Choroid plexus epithelial cell (primary cell): ENCODE measurements around the gene COL18A1.

Source experiments
- DNase-seq: peaks from one replicate; pipeline ENCODE4 v3.0.0-alpha.2; 2010; ENCODE audit warnings: low read depth
- H3K4me3 ChIP-seq: 2 replicates; pipeline ENCODE4 v1.5.1; 2011; ENCODE audit warnings: low read depth, mild to moderate bottlenecking, control low read depth, low read length, moderate library complexity
- CTCF ChIP-seq: conservative IDR thresholded peaks from 2 replicates; pipeline ENCODE4 v1.5.1; 2011; ENCODE audit warnings: low read depth, mild to moderate bottlenecking, control low read depth, inconsistent platforms, low read length, moderate library complexity

COL18A1 gene

GRCh38 chr21:45431781-45432572 is 27.0 kb downstream of the COL18A1 start:
- TF ChIP-seq CTCF, result no peak
- no peak for DNase-seq
- H3K4me3 ChIP-seq, result no peak overlapping the region

GRCh38 chr21:45432575-45433255 is 27.8 kb downstream of the COL18A1 start:
- peak; percentile 75 for DNase-seq
- no peak overlapping the region for H3K4me3 ChIP-seq
- TF ChIP-seq CTCF, result no peak

- DNase-seq, result no peak
- no peak for TF ChIP-seq CTCF
- no peak overlapping the region for H3K4me3 ChIP-seq
Measured at GRCh38 chr21:45433301-45433700, 28.3 kb downstream of the COL18A1 start.

GRCh38 chr21:45433911-45434644 is 29.1 kb downstream of the COL18A1 start:
- H3K4me3 ChIP-seq, result no peak overlapping the region
- no peak for TF ChIP-seq CTCF
- DNase-seq, result peak; percentile 46

- H3K4me3 ChIP-seq, result no peak overlapping the region
- no peak for TF ChIP-seq CTCF
- no peak for DNase-seq
Measured at GRCh38 chr21:45434645-45435217, 29.8 kb downstream of the COL18A1 start.

GRCh38 chr21:45435405-45435981 is 30.5 kb downstream of the COL18A1 start:
- DNase-seq, result no peak

More at GRCh38 chr21:45435405-45435981, 30.5 kb downstream of the COL18A1 start:
- no peak for TF ChIP-seq CTCF
- H3K4me3 ChIP-seq, result no peak overlapping the region
